Measurements from ENCODE around the gene SEMA3F. TPM values are rescaled to one million over a fixed set of nuclear protein-coding genes. Genes with fewer than 3 reads are reported as not detected.

The SEMA3F gene
- total and polyA plus RNA-seq, 2 experiments from 2014 or later = 2.3 to 67.6 TPM

GRCh38 chr3:50201573-50202315 is 46.6 kb downstream of the SEMA3F start:
- Mint-ChIP-seq H3K36me3 (ENCODE audit: low read depth) (no peaks in the 10 kb centered on the region), H3K27me3 (ENCODE audit: insufficient read depth, low read depth, poor library complexity) (peaks cover 24% of the 10 kb centered on the region), H3K27ac (no peak overlapping the region), H3K9me3 (no peaks in the 10 kb centered on the region), H3K4me3 (no peak overlapping the region), H3K4me1 (peaks cover 14% of the 10 kb centered on the region)
- no peaks in the 10 kb centered on the region for H3K4me1 ChIP-seq (ENCODE audit: insufficient read depth)
- peaks cover 24% of the 10 kb centered on the region for H3K27me3 ChIP-seq (ENCODE audit: insufficient read depth)
- H3K4me2 ChIP-seq = no peak overlapping the region
- ATAC-seq (no peak; the same call in 2 of the 3 replicates), DNase-seq (ENCODE audit: low spot score) (no peak)
- H3K27ac ChIP-seq (ENCODE audit: low read depth) = no peak overlapping the region
- no peak overlapping the region for H2AFZ ChIP-seq
- H4K20me1 ChIP-seq (replicated peaks; ENCODE audit: insufficient read depth) = no peaks in the 10 kb centered on the region
- H3K36me3 ChIP-seq (ENCODE audit: insufficient read depth) = no peaks in the 10 kb centered on the region
- no peaks in the 10 kb centered on the region for H3K79me2 ChIP-seq (replicated peaks; ENCODE audit: insufficient read depth)
- TF ChIP-seq, protein P1, sequence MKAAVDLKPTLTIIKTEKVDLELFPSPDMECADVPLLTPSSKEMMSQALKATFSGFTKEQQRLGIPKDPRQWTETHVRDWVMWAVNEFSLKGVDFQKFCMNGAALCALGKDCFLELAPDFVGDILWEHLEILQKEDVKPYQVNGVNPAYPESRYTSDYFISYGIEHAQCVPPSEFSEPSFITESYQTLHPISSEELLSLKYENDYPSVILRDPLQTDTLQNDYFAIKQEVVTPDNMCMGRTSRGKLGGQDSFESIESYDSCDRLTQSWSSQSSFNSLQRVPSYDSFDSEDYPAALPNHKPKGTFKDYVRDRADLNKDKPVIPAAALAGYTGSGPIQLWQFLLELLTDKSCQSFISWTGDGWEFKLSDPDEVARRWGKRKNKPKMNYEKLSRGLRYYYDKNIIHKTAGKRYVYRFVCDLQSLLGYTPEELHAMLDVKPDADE (IDR thresholded peaks at IDR 0.05) = no peak
- no peak for TF ChIP-seq EZH2 (IDR thresholded peaks at IDR 0.05; ENCODE audit: low read depth, unreplicated experiment)
- TF ChIP-seq, protein P2, sequence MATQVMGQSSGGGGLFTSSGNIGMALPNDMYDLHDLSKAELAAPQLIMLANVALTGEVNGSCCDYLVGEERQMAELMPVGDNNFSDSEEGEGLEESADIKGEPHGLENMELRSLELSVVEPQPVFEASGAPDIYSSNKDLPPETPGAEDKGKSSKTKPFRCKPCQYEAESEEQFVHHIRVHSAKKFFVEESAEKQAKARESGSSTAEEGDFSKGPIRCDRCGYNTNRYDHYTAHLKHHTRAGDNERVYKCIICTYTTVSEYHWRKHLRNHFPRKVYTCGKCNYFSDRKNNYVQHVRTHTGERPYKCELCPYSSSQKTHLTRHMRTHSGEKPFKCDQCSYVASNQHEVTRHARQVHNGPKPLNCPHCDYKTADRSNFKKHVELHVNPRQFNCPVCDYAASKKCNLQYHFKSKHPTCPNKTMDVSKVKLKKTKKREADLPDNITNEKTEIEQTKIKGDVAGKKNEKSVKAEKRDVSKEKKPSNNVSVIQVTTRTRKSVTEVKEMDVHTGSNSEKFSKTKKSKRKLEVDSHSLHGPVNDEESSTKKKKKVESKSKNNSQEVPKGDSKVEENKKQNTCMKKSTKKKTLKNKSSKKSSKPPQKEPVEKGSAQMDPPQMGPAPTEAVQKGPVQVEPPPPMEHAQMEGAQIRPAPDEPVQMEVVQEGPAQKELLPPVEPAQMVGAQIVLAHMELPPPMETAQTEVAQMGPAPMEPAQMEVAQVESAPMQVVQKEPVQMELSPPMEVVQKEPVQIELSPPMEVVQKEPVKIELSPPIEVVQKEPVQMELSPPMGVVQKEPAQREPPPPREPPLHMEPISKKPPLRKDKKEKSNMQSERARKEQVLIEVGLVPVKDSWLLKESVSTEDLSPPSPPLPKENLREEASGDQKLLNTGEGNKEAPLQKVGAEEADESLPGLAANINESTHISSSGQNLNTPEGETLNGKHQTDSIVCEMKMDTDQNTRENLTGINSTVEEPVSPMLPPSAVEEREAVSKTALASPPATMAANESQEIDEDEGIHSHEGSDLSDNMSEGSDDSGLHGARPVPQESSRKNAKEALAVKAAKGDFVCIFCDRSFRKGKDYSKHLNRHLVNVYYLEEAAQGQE (IDR thresholded peaks at IDR 0.05; ENCODE audit: unreplicated experiment) = no peak
- no peak for TF ChIP-seq NANOG (IDR thresholded peaks at IDR 0.05; ENCODE audit: borderline replicate concordance)
- no peak for TF ChIP-seq POLR2AphosphoS5 (IDR thresholded peaks at IDR 0.05; ENCODE audit: low read depth)
- TF ChIP-seq CREB1 (CRISPR knock-in tag; IDR thresholded peaks at IDR 0.05; ENCODE audit: low read depth) = no peak
- TF ChIP-seq JUNB (IDR thresholded peaks at IDR 0.05; ENCODE audit: unreplicated experiment) = no peak
- TF ChIP-seq STAT1 (IDR thresholded peaks at IDR 0.05; ENCODE audit: unreplicated experiment) = no peak
- no peak for TF ChIP-seq EZH2phosphoT487 (IDR thresholded peaks at IDR 0.05; ENCODE audit: unreplicated experiment)
- TF ChIP-seq, protein P3, sequence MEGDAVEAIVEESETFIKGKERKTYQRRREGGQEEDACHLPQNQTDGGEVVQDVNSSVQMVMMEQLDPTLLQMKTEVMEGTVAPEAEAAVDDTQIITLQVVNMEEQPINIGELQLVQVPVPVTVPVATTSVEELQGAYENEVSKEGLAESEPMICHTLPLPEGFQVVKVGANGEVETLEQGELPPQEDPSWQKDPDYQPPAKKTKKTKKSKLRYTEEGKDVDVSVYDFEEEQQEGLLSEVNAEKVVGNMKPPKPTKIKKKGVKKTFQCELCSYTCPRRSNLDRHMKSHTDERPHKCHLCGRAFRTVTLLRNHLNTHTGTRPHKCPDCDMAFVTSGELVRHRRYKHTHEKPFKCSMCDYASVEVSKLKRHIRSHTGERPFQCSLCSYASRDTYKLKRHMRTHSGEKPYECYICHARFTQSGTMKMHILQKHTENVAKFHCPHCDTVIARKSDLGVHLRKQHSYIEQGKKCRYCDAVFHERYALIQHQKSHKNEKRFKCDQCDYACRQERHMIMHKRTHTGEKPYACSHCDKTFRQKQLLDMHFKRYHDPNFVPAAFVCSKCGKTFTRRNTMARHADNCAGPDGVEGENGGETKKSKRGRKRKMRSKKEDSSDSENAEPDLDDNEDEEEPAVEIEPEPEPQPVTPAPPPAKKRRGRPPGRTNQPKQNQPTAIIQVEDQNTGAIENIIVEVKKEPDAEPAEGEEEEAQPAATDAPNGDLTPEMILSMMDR (conservative IDR thresholded peaks at IDR 0.05; ENCODE audit: low read depth in 2 of 2) = no peak
- TF ChIP-seq ZNF114 (CRISPR knock-in tag; IDR thresholded peaks at IDR 0.05) = no peak
- no peak for TF ChIP-seq ZNF331 (CRISPR knock-in tag; IDR thresholded peaks at IDR 0.05; ENCODE audit: low read depth)
- TF ChIP-seq ZNF462 (CRISPR knock-in tag; IDR thresholded peaks at IDR 0.05) = no peak
- 0 out of 2 replicates have a peak, but pooled peaks cover 4% of the 10 kb centered on the region for H3F3A ChIP-seq (replicated peaks; ENCODE audit: low read depth)
- H3K9me2 ChIP-seq (ENCODE audit: insufficient read depth) = no peaks in the 10 kb centered on the region
- H3K4me3 ChIP-seq = no peak overlapping the region

Data from GM23338 (cell line).